ENCODE measurements around the gene CCBE1.

DNA sequence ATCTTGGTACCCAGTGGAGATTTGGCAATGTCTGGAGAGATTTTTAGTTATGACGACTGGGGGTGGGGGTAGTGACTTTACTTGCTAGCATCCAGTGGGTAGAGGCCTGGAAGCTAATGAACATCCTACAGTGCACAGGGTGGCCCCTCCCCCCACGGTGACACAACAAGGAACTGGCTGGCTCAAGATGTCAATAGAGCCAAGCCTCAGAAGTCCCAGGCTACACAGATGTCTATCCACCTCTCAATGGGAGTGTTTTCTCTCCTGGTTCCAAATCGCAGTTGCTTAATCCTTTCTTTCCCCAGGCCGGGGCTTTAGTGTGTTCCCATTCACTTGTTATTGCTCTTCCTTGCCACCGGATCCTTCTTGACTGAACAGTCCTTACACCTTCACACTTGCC lies 9.3 kb upstream of the CCBE1 start:
- no peak for TF ChIP-seq ZNF589 (CRISPR knock-in tag; IDR thresholded peaks at IDR 0.05; ENCODE audit: low read depth)
- no peak for TF ChIP-seq RAD21 (CRISPR knock-in tag; conservative IDR thresholded peaks at IDR 0.05 in 1 of 2, IDR thresholded peaks at IDR 0.05 in 1 of 2)
- TF ChIP-seq POLR2A (conservative IDR thresholded peaks at IDR 0.05), result no peak
- TF ChIP-seq, protein P1, sequence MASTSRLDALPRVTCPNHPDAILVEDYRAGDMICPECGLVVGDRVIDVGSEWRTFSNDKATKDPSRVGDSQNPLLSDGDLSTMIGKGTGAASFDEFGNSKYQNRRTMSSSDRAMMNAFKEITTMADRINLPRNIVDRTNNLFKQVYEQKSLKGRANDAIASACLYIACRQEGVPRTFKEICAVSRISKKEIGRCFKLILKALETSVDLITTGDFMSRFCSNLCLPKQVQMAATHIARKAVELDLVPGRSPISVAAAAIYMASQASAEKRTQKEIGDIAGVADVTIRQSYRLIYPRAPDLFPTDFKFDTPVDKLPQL (IDR thresholded peaks at IDR 0.05; ENCODE audit: extremely low read depth, insufficient read length), result no peak
- TF ChIP-seq PTTG1 (tag; IDR thresholded peaks at IDR 0.05; ENCODE audit: low read depth), result no peak
- TF ChIP-seq POLR2AphosphoS5 (IDR thresholded peaks at IDR 0.05; ENCODE audit: control insufficient read depth, insufficient read depth, low read depth, low read length), result no peak
- TF ChIP-seq, protein P2, sequence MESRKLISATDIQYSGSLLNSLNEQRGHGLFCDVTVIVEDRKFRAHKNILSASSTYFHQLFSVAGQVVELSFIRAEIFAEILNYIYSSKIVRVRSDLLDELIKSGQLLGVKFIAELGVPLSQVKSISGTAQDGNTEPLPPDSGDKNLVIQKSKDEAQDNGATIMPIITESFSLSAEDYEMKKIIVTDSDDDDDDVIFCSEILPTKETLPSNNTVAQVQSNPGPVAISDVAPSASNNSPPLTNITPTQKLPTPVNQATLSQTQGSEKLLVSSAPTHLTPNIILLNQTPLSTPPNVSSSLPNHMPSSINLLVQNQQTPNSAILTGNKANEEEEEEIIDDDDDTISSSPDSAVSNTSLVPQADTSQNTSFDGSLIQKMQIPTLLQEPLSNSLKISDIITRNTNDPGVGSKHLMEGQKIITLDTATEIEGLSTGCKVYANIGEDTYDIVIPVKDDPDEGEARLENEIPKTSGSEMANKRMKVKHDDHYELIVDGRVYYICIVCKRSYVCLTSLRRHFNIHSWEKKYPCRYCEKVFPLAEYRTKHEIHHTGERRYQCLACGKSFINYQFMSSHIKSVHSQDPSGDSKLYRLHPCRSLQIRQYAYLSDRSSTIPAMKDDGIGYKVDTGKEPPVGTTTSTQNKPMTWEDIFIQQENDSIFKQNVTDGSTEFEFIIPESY (CRISPR knock-in tag; IDR thresholded peaks at IDR 0.05), result no peak
- TF ChIP-seq MYNN (IDR thresholded peaks at IDR 0.05), result no peak
- no peak for TF ChIP-seq MYNN (CRISPR knock-in tag; IDR thresholded peaks at IDR 0.05)
- no peak for TF ChIP-seq EZH2 (IDR thresholded peaks at IDR 0.05; ENCODE audit: borderline replicate concordance, low read depth, low read length)
